Mesenchymal stem cell (in vitro differentiated cells and primary cell): ENCODE results near the gene CD74. TPM values are rescaled to one million over a fixed set of nuclear protein-coding genes. Genes with fewer than 3 reads are reported as not detected.
A peak's percentile ranks its signal among the peaks of the same experiment; 100 is the strongest.

Source experiments
- DNase-seq: peaks from one replicate; pipeline ENCODE4 v3.0.0-alpha.2; 2013
- H2AFZ ChIP-seq: one replicate; pipeline ENCODE4 v1.6.1; 2013; ENCODE audit warnings: low read depth, mild to moderate bottlenecking, control low read depth, inconsistent platforms, low read length, moderate library complexity
- H2AK5ac ChIP-seq: 2 replicates; pipeline ENCODE4 v1.6.1; 2013; ENCODE audit warnings: low read length, moderate library complexity, mild to moderate bottlenecking, inconsistent platforms; ENCODE audit not compliant: severe bottlenecking
- H2BK120ac ChIP-seq: one replicate; pipeline ENCODE4 v1.6.1; 2013; ENCODE audit warnings: low read depth, mild to moderate bottlenecking, inconsistent platforms, low read length, moderate library complexity
- H2BK12ac ChIP-seq, 2 experiments: one replicate each; pipeline ENCODE4 v1.6.1; 2013; ENCODE audit warnings: inconsistent platforms in 2 of 2, low read length in 2 of 2, mild to moderate bottlenecking in 2 of 2, moderate library complexity in 2 of 2, control low read depth in 1 of 2
- H2BK15ac ChIP-seq: one replicate; pipeline ENCODE4 v1.6.1; 2013; ENCODE audit warnings: mild to moderate bottlenecking, low read depth, inconsistent platforms; ENCODE audit not compliant: poor library complexity, severe bottlenecking
- H2BK5ac ChIP-seq: 2 replicates; pipeline ENCODE4 v1.6.1; 2013; ENCODE audit warnings: low read depth, mild to moderate bottlenecking, low read length, control low read depth, inconsistent platforms; ENCODE audit not compliant: poor library complexity, severe bottlenecking
- H3K14ac ChIP-seq, 2 experiments: one replicate each; pipeline ENCODE4 v1.6.1; 2013; ENCODE audit warnings: inconsistent platforms in 2 of 2, low read length in 2 of 2, control low read depth in 1 of 2, mild to moderate bottlenecking in 1 of 2, moderate library complexity in 1 of 2
- H3K18ac ChIP-seq, 2 experiments: one replicate each; pipeline ENCODE4 v1.6.1; 2013; ENCODE audit warnings: inconsistent platforms in 2 of 2, low read length in 2 of 2, control low read depth in 1 of 2, low read depth in 1 of 2, mild to moderate bottlenecking in 1 of 2
- H3K23ac ChIP-seq, 2 experiments: one replicate each; pipeline ENCODE4 v1.6.1; 2013; ENCODE audit warnings: inconsistent platforms in 2 of 2, low read length in 2 of 2, mild to moderate bottlenecking in 2 of 2, moderate library complexity in 2 of 2, control low read depth in 1 of 2
- H3K27ac ChIP-seq: 2 replicates; pipeline ENCODE4 v1.5.1; 2013; ENCODE audit warnings: mild to moderate bottlenecking, moderate library complexity, low read length, control low read depth, inconsistent platforms; ENCODE audit not compliant: poor library complexity, severe bottlenecking
- H3K27me3 ChIP-seq, 2 experiments: 2 replicates each; pipeline versions ENCODE4 v1.6.1 to v1.7.0; 2013; ENCODE audit warnings: low read length in 2 of 2, mild to moderate bottlenecking in 2 of 2, moderate library complexity in 2 of 2, control low read depth in 1 of 2, inconsistent platforms in 1 of 2; ENCODE audit not compliant: control insufficient read depth in 1 of 2, insufficient read depth in 1 of 2
- H3K36me3 ChIP-seq, 2 experiments: 2 replicates each; pipeline versions ENCODE4 v1.6.1 to v1.7.0; 2013; ENCODE audit warnings: low read length in 2 of 2, control low read depth in 1 of 2, inconsistent platforms in 1 of 2, low read depth in 1 of 2, mild to moderate bottlenecking in 1 of 2; ENCODE audit not compliant: insufficient read depth in 2 of 2, control insufficient read depth in 1 of 2
- H3K4ac ChIP-seq, 2 experiments: one replicate each; pipeline ENCODE4 v1.6.1; 2013; ENCODE audit warnings: inconsistent platforms in 2 of 2, low read length in 2 of 2, mild to moderate bottlenecking in 2 of 2, moderate library complexity in 2 of 2, control low read depth in 1 of 2, low read depth in 1 of 2
- H3K4me1 ChIP-seq: 2 replicates; pipeline ENCODE4 v1.6.1; 2013; ENCODE audit warnings: low read depth, low read length, control low read depth; ENCODE audit not compliant: control insufficient read depth, insufficient read depth
- H3K4me2 ChIP-seq: 2 replicates; pipeline ENCODE4 v1.6.1; 2013; ENCODE audit warnings: low read length, mild to moderate bottlenecking, inconsistent platforms; ENCODE audit not compliant: poor library complexity, severe bottlenecking
- H3K4me3 ChIP-seq, 2 experiments: 2 replicates each; pipeline versions ENCODE4 v1.5.1 to v1.7.0; 2013; ENCODE audit warnings: low read length in 2 of 2, mild to moderate bottlenecking in 2 of 2, control low read depth in 1 of 2, low read depth in 1 of 2; ENCODE audit not compliant: insufficient read depth in 1 of 2
- H3K79me1 ChIP-seq: replicated peaks from 2 replicates; pipeline ENCODE4 v1.6.1; 2013; ENCODE audit warnings: mild to moderate bottlenecking, control low read depth, low read length, inconsistent platforms; ENCODE audit not compliant: poor library complexity, severe bottlenecking
- H3K9ac ChIP-seq: 2 replicates; pipeline ENCODE4 v1.7.0; 2013; ENCODE audit warnings: mild to moderate bottlenecking, low read length, moderate library complexity
- H3K9me3 ChIP-seq: 2 replicates; pipeline ENCODE4 v1.7.0; 2013; ENCODE audit warnings: mild to moderate bottlenecking, low read length; ENCODE audit not compliant: control insufficient read depth
- H4K8ac ChIP-seq: one replicate; pipeline ENCODE4 v1.6.1; 2013; ENCODE audit warnings: inconsistent platforms, mild to moderate bottlenecking, low read length, moderate library complexity
- H4K91ac ChIP-seq: one replicate; pipeline ENCODE4 v1.6.1; 2013; ENCODE audit warnings: mild to moderate bottlenecking, low read length, inconsistent platforms
- WGBS: methylation state at CpG from one replicate; pipeline ENCODE4 v1.1.7; 2013; ENCODE audit warnings: mixed read lengths; 5-methylcytosine and 5-hydroxymethylcytosine counted together
- polyA plus RNA-seq, 2 experiments: library from polyadenylated mRNA; stranded (reverse); fragments of 200-250 nt; gene quantifications; one replicate each; pipeline ENCODE4 v1.2.3, GENCODE V29; 2013

CD74 gene
- 0.43 TPM for polyA plus RNA-seq (2013, experiment 1 of 2)
- polyA plus RNA-seq (2013, experiment 2 of 2) = 0.36 TPM

DNA sequence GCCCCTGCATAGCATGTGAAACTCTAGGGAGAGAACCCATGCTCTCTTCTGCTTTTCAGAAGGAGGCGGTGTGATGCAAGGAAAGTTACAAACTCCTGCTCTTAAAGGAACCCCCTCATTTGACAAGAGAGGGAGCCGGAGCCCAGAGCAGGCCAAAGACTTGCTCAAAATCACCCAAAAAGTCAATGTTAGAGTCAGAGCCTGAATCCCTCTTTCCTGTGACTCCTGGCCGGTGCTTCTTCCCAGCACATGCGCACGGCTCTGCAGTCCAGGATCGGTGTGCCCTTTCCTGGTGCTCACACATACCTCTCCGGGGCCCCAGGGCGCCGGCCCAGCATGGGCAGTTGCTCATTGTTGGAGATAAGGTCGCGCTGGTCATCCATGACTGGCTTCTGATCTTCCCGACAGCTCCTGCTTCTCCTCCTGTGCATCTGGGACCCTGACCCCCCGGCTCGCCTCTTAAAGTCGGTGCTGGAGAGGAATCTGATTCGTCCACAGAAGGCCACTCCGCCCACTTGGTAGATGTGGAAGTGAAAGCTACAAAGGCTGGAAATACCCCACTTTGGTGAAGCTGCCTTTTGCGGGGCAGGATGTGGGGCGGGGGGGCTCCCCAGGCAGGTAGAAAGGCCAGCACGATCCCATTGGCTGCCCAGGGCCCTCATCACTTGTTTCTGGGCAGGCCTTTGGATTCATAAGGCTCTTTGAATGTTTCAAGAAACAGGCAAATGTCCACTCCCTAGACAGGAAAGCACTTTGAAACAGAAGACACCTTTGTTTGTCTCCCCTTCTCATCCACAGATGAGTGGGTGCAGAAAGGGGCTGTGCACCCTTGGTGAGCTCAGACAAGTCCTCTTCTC is at the start of gene CD74:
Gene CD74 (minus strand): TSS at position 592 of the 857 bp plus-strand sequence. CDS start 161 bp downstream, at position 431.
- Histone ChIP-seq H3K14ac (no peak within 1 kb of the TSS), H3K79me1 (no peaks in the 10 kb centered on the region), H3K27ac (peak within 1 kb of the TSS; percentile 61), H4K91ac (no peak within 1 kb of the TSS), H4K8ac (no peak within 1 kb of the TSS), H3K4ac (no peak within 1 kb of the TSS), H3K4me3 (peak within 1 kb of the TSS; percentile 40 to 77), H3K4me1 (peaks cover 12% of the 10 kb centered on the region), H3K18ac (no peak within 1 kb of the TSS), H2BK5ac (peak within 1 kb of the TSS; percentile 37), H3K36me3 (peaks cover 2 to 6% of the 10 kb centered on the region in 2 experiments), H2BK12ac (no peak within 1 kb of the TSS), H3K9ac (peak within 1 kb of the TSS; percentile 85), H2BK120ac (no peak within 1 kb of the TSS), H3K4me2 (peak within 1 kb of the TSS; percentile 76), H2BK15ac (peak within 1 kb of the TSS; percentile 33), H3K27me3 (no peaks in the 10 kb centered on the region), H3K9me3 (no peaks in the 10 kb centered on the region), H2AFZ (no peak within 1 kb of the TSS), H3K23ac (no peak within 1 kb of the TSS), H2AK5ac (peak within 1 kb of the TSS; percentile 40)
- peak; percentile 42 for DNase-seq
- 61% methylated on average over 20 of the region's 20 CpGs for WGBS

DNA sequence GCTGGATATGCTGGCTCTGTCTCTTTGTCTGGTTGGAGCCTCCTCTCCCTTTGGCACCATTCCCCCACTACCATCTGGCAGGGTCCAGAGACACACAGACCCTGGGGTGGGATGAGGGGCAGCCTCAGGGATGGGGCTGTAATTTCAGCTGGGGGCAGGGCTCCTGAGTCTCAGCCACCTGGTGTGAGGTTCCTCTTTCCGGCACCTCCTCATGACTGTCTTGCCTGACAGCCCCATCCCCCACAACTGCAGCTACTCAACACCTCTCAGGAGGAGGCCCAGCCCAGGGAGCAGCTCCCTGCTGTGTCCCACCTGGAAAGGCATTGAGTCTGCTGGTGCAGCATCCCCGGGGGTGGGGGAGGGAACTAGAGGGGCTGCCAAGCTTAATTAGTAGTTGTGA is 48.5 kb upstream of the CD74 start:
- Histone ChIP-seq H3K27me3 (no peaks in the 10 kb centered on the region), H2AK5ac (peak overlapping the region; percentile 16), H3K4me2 (no peak overlapping the region), H2BK12ac (no peak overlapping the region), H3K36me3 (no peaks in the 10 kb centered on the region), H3K4me3 (no peak overlapping the region), H3K79me1 (peaks cover 1% of the 10 kb centered on the region), H3K4me1 (peaks cover 44% of the 10 kb centered on the region), H2AFZ (no peak overlapping the region), H3K14ac (no peak overlapping the region), H2BK120ac (no peak overlapping the region), H2BK5ac (peak overlapping the region; percentile 44), H3K4ac (no peak overlapping the region), H3K9ac (no peak overlapping the region), H3K18ac (no peak overlapping the region), H3K27ac (peak overlapping the region; percentile 18), H4K91ac (no peak overlapping the region), H3K9me3 (no peaks in the 10 kb centered on the region), H4K8ac (no peak overlapping the region), H3K23ac (no peak overlapping the region), H2BK15ac (no peak overlapping the region)
- no peak for DNase-seq
- no CpG with 5 or more reads among the region's 2 CpGs for WGBS

DNA sequence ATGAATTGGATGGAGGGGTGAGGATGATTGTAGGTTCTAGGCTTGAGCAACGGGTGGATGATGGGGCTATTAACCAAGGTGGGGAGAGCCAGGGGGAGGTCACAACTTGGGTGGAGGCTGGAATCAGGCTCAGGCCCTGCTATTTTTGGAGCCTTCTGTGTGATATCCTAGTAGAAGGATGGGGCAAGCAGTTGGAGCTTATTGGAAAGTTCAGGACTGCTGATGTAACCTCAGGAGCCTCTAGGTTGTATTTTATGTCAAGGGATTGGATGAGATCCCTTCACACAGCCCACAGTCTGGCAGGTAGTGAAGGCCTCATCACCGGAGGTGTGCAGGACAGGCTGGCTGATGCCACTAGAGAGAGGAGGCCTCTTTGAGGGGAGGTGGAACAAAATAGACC is 48.1 kb upstream of the CD74 start:
- Histone ChIP-seq H3K4ac (no peak overlapping the region), H4K8ac (no peak overlapping the region), H3K4me2 (no peak overlapping the region), H2AFZ (no peak overlapping the region), H3K27ac (peak overlapping the region; percentile 18), H3K14ac (no peak overlapping the region), H3K9ac (no peak overlapping the region), H3K36me3 (no peaks in the 10 kb centered on the region), H3K23ac (no peak overlapping the region), H3K4me1 (peaks cover 39% of the 10 kb centered on the region), H3K18ac (no peak overlapping the region), H3K4me3 (no peak overlapping the region), H2BK12ac (no peak overlapping the region), H2AK5ac (peak overlapping the region; percentile 16), H3K9me3 (no peaks in the 10 kb centered on the region), H3K79me1 (peaks cover under 1% of the 10 kb centered on the region), H2BK120ac (no peak overlapping the region), H2BK5ac (peak overlapping the region; percentile 44), H4K91ac (peak overlapping the region; percentile 47), H3K27me3 (no peaks in the 10 kb centered on the region), H2BK15ac (no peak overlapping the region)
- WGBS = 66% methylated on average over 2 of the region's 2 CpGs
- DNase-seq = no peak

DNA sequence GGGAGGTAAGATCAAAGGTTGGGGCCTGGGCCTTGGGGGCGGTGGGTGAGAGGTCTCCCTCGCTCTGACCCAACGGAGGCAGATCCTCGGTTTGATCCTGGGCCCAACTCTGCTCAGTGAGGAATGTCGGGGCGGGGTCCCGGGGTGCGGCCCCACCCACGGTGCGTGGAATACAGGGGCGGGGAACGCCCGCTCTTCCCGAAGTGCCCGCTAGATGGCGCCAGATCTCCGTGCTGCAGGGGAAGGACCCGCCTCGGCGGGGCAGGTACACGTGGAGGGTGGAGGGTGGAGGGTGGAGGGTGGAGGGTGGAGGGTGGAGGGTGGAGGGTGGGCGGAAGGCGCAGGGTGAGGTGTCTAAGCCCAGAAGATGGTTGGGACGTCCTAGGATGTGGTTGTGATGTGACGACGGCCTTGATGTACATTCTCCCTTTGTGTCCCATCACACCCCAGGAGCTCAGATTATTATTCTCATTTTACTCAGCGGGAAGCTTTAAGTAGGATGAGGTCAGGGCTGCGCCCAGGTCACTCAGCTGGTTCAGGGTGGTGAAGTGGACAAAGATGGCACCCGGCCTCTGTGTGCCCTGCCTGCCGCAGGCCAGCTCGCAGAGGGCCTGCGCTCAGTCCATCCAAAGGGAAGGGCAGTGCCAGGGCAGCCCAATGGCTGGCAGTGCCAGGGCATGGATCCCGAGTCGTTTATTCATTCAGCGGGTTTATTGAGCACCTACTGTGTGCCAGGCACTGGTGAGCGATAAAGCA is 46.3 kb upstream of the CD74 start:
- Histone ChIP-seq H3K4me1 (peaks cover 33% of the 10 kb centered on the region), H3K9me3 (no peaks in the 10 kb centered on the region), H3K23ac (no peak overlapping the region), H3K14ac (no peak overlapping the region), H3K4me3 (no peak overlapping the region), H3K4ac (peak overlapping the region; percentile 57 to 60), H3K27ac (no peak overlapping the region), H2AFZ (no peak overlapping the region), H2BK15ac (no peak overlapping the region), H4K91ac (no peak overlapping the region), H2BK120ac (no peak overlapping the region), H3K36me3 (no peaks in the 10 kb centered on the region), H2BK12ac (peak overlapping the region; percentile 75 to 86), H3K18ac (peak overlapping the region in 1 of 2 experiments; percentile 72), H3K9ac (peak overlapping the region; percentile 58), H3K79me1 (no peaks in the 10 kb centered on the region), H4K8ac (peak overlapping the region; percentile 91), H2BK5ac (peak overlapping the region; percentile 11), H2AK5ac (peak overlapping the region; percentile 27), H3K27me3 (no peaks in the 10 kb centered on the region), H3K4me2 (peak overlapping the region; percentile 54)
- DNase-seq = peak; percentile 45
- 54% methylated on average over 15 of the region's 36 CpGs for WGBS
